H1 (cell line): ENCODE results near the gene PRB2. TPM values are rescaled to one million over a fixed set of nuclear protein-coding genes. Genes with fewer than 3 reads are reported as not detected.

ENCODE experiments used
- CTCF ChIA-PET: fragments of 300-600 bp; sonication (Branson Sonifier 250); formaldehyde crosslinking; loops from one replicate; lab custom pipeline; 2021; ENCODE audit not compliant: partially characterized antibody; lab: Charles Lee
- POLR2A ChIA-PET: fragments of 300-600 bp; sonication (Branson Sonifier 250); formaldehyde crosslinking; loops from one replicate; lab custom pipeline; 2021; ENCODE audit warnings: inconsistent platforms; ENCODE audit not compliant: partially characterized antibody; lab: Charles Lee
- DNase-seq, 2 experiments: peaks; one replicate each; pipeline versions ENCODE4 v3.0.0 to v3.0.0-alpha.2; 2010 to 2022; ENCODE audit warnings: low spot score in 2 of 2, low read depth in 1 of 2, mixed read lengths in 1 of 2
- FAIRE-seq: peaks from 2 replicates; lab custom pipeline; 2011; peaks lifted over from hg19 to GRCh38; lab: Jason Lieb, UNC
- H2AFZ ChIP-seq: 2 replicates; pipeline ENCODE4 v1.8.1; 2012; ENCODE audit warnings: low read length, inconsistent platforms
- H2AK5ac ChIP-seq: 2 replicates; pipeline ENCODE4 v1.6.1; 2013; ENCODE audit warnings: low read depth, low read length
- H2BK120ac ChIP-seq: replicated peaks from 2 replicates; pipeline ENCODE3; 2013; ENCODE audit warnings: low read depth, low read length, inconsistent platforms
- H2BK12ac ChIP-seq: 2 replicates; pipeline ENCODE4 v1.6.1; 2013; ENCODE audit warnings: low read depth, low read length
- H2BK15ac ChIP-seq: 2 replicates; pipeline ENCODE4 v1.6.1; 2013; ENCODE audit warnings: low read length
- H2BK20ac ChIP-seq: 2 replicates; pipeline ENCODE4 v1.6.1; 2013; ENCODE audit warnings: low read length
- H2BK5ac ChIP-seq: 2 replicates; pipeline ENCODE4 v1.6.1; 2013; ENCODE audit warnings: low read depth, low read length
- H3K14ac ChIP-seq: 2 replicates; pipeline ENCODE4 v1.6.1; 2013; ENCODE audit warnings: inconsistent platforms; ENCODE audit not compliant: insufficient read length
- H3K18ac ChIP-seq: 2 replicates; pipeline ENCODE4 v1.6.1; 2013; ENCODE audit warnings: low read length; ENCODE audit errors: extremely low read depth
- H3K23ac ChIP-seq: 2 replicates; pipeline ENCODE4 v1.6.1; 2013; ENCODE audit warnings: inconsistent platforms; ENCODE audit not compliant: insufficient read length
- H3K23me2 ChIP-seq: 2 replicates; pipeline ENCODE4 v1.6.1; 2013; ENCODE audit warnings: low read depth, low read length
- H3K27ac ChIP-seq: 2 replicates; pipeline ENCODE4 v1.6.1; 2011; ENCODE audit warnings: low read depth, low read length, inconsistent platforms
- H3K27me3 ChIP-seq, 4 experiments: replicated peaks in 1 of 4; 1 replicate in 1 of 4; 2 replicates in 3 of 4; pipeline versions ENCODE4 v1.6.1 to v1.8.1; 2011 to 2013; ENCODE audit warnings: low read length in 3 of 4, mild to moderate bottlenecking in 3 of 4, inconsistent platforms in 2 of 4, mixed read lengths in 2 of 4, moderate library complexity in 1 of 4; ENCODE audit not compliant: control insufficient read depth in 3 of 4, insufficient read depth in 3 of 4; ENCODE audit errors: extremely low read depth in 1 of 4
- H3K36me3 ChIP-seq, 4 experiments: 2 replicates each; pipeline versions ENCODE4 v1.6.1 to v1.8.1; 2011 to 2013; ENCODE audit warnings: mild to moderate bottlenecking in 4 of 4, low read length in 3 of 4, moderate library complexity in 2 of 4, control low read depth in 1 of 4, inconsistent platforms in 1 of 4; ENCODE audit not compliant: insufficient read depth in 4 of 4, control insufficient read depth in 2 of 4
- H3K4ac ChIP-seq: replicated peaks from 2 replicates; pipeline ENCODE3; 2013; ENCODE audit warnings: low read length, low read depth, mixed read lengths, inconsistent platforms; ENCODE audit not compliant: insufficient read length
- H3K4me1 ChIP-seq, 4 experiments: replicated peaks in 1 of 4; 1 replicate in 1 of 4; 2 replicates in 3 of 4; pipeline versions ENCODE4 v1.6.1 to v1.8.1; 2011 to 2013; ENCODE audit warnings: low read length in 3 of 4, inconsistent platforms in 2 of 4, mixed read lengths in 1 of 4; ENCODE audit not compliant: insufficient read depth in 4 of 4, control insufficient read depth in 3 of 4
- H3K4me2 ChIP-seq, 2 experiments: 2 replicates each; pipeline versions ENCODE4 v1.6.1 to v1.8.1; 2011 to 2013; ENCODE audit warnings: low read depth in 2 of 2, low read length in 2 of 2, control low read depth in 1 of 2, inconsistent platforms in 1 of 2, mild to moderate bottlenecking in 1 of 2; ENCODE audit not compliant: insufficient read depth in 1 of 2
- H3K4me3 ChIP-seq, 4 experiments: fragments of 200-600, 300-600 bp in 1 of 4; sonication (generic), shearing (Covaris generic), sonication (Bioruptor Twin) in 1 of 4; 2 replicates each; pipeline versions ENCODE4 v1.5.1 to v1.8.1; 2011 to 2016; ENCODE audit warnings: low read length in 4 of 4, low read depth in 3 of 4, control low read depth in 2 of 4, inconsistent platforms in 2 of 4, mild to moderate bottlenecking in 2 of 4, mixed read lengths in 1 of 4, moderate library complexity in 1 of 4; ENCODE audit not compliant: insufficient read depth in 2 of 4; ENCODE audit errors: extremely low read depth in 1 of 4
- H3K56ac ChIP-seq: replicated peaks from 2 replicates; pipeline ENCODE3; 2013; ENCODE audit warnings: low read depth, mild to moderate bottlenecking, mixed read lengths, low read length, inconsistent platforms; ENCODE audit not compliant: insufficient read length
- H3K79me1 ChIP-seq: 2 replicates; pipeline ENCODE4 v1.6.1; 2013; ENCODE audit warnings: low read depth, low read length, control low read depth
- H3K79me2 ChIP-seq, 2 experiments: 2 replicates each; pipeline versions ENCODE4 v1.6.1 to v1.8.1; 2012 to 2013; ENCODE audit warnings: low read length in 2 of 2, mild to moderate bottlenecking in 2 of 2, inconsistent platforms in 1 of 2; ENCODE audit not compliant: insufficient read depth in 2 of 2, control insufficient read depth in 1 of 2
- H3K9ac ChIP-seq, 4 experiments: replicated peaks in 1 of 4; 1 replicate in 1 of 4; 2 replicates in 3 of 4; pipeline versions ENCODE4 v1.6.1 to v1.8.1; 2011 to 2013; ENCODE audit warnings: low read depth in 3 of 4, low read length in 3 of 4, control low read depth in 2 of 4, mild to moderate bottlenecking in 2 of 4, moderate library complexity in 2 of 4, inconsistent platforms in 1 of 4; ENCODE audit errors: extremely low read depth in 1 of 4
- H3K9me3 ChIP-seq, 2 experiments: 2 replicates each; pipeline versions ENCODE4 v1.6.1 to v1.8.1; 2012 to 2013; ENCODE audit warnings: mild to moderate bottlenecking in 2 of 2, moderate library complexity in 2 of 2, control low read depth in 1 of 2, inconsistent platforms in 1 of 2, low read depth in 1 of 2, low read length in 1 of 2, mixed read lengths in 1 of 2; ENCODE audit not compliant: insufficient read depth in 2 of 2
- H4K20me1 ChIP-seq, 2 experiments: replicated peaks in 1 of 2; 2 replicates each; pipeline versions ENCODE3 to v1.8.1; 2011 to 2013; ENCODE audit warnings: inconsistent platforms in 2 of 2, low read length in 2 of 2, mild to moderate bottlenecking in 1 of 2; ENCODE audit not compliant: insufficient read depth in 2 of 2, control insufficient read depth in 1 of 2
- H4K5ac ChIP-seq: 2 replicates; pipeline ENCODE4 v1.6.1; 2013; ENCODE audit warnings: low read length, low read depth, mixed read lengths, inconsistent platforms; ENCODE audit not compliant: insufficient read length
- H4K8ac ChIP-seq: 2 replicates; pipeline ENCODE4 v1.8.0; 2013; ENCODE audit warnings: mild to moderate bottlenecking, moderate library complexity, low read length, inconsistent platforms; ENCODE audit not compliant: insufficient read depth; ENCODE audit errors: extremely low read depth
- H4K91ac ChIP-seq: replicated peaks from 2 replicates; pipeline ENCODE3; 2013; ENCODE audit warnings: low read length, mixed read lengths, inconsistent platforms; ENCODE audit not compliant: insufficient read length
- HDAC6 ChIP-seq: IDR thresholded peaks from one replicate; pipeline ENCODE4 v1.7.1; 2012; ENCODE audit warnings: low read depth, mild to moderate bottlenecking, inconsistent platforms, low read length, moderate library complexity
- KDM5A ChIP-seq: fragments of 200-600 bp; IDR thresholded peaks from 2 replicates; pipeline ENCODE4 v1.7.1; 2012; ENCODE audit warnings: mild to moderate bottlenecking, low read length, inconsistent platforms, mixed read lengths
- WGBS, 2 experiments: shearing (Covaris generic) in 1 of 2; methylation state at CpG; one replicate each; pipeline versions ENCODE4 v1.1.6 to v1.1.7; 2013 to 2015; ENCODE audit warnings: low lambda C conversion rate in 2 of 2, mixed read lengths in 2 of 2, inconsistent platforms in 1 of 2, low coverage in 1 of 2, missing lambda C conversion rate in 1 of 2; ENCODE audit not compliant: insufficient replicate concordance in 2 of 2, insufficient coverage in 1 of 2, insufficient read length in 1 of 2; ENCODE audit errors: extremely low coverage in 1 of 2, missing lambda C conversion rate in 1 of 2; 5-methylcytosine and 5-hydroxymethylcytosine counted together
- polyA plus RNA-seq, 7 experiments: library from polyadenylated mRNA; depleted of rRNA in 3 of 7; stranded (reverse) in 5 of 7; unstranded in 2 of 7; fragments of >200 nt in 5 of 7; fragments of 200-250 nt in 2 of 7; gene quantifications; 1 replicate in 5 of 7; 2 replicates in 1 of 7; 4 replicates in 1 of 7; pipeline versions ENCODE4 v1.2.1 to v1.2.3, GENCODE V29; 2011 to 2013; ENCODE audit warnings: missing spikeins in 2 of 7, mixed read lengths in 2 of 7
- total RNA-seq: library from RNA; stranded (reverse); fragmentation: NEBNext Ultra II Directional; extraction: Animal tissue kit (Norgen Biotek cat#: 25700); gene quantifications from 2 replicates; pipeline ENCODE4 v1.2.1, GENCODE V29; 2021
- TF ChIP-seq, protein P1 (sequence below), 3 experiments: IDR thresholded peaks; 1 replicate in 2 of 3; 2 replicates in 1 of 3; pipeline versions ENCODE4 v1.5.1 to v1.6.1; 2011; ENCODE audit warnings: low read length in 3 of 3, mild to moderate bottlenecking in 3 of 3, inconsistent platforms in 2 of 3, low read depth in 1 of 3, moderate library complexity in 1 of 3; ENCODE audit not compliant: insufficient read depth in 1 of 3; ENCODE audit errors: control extremely low read depth in 1 of 3

Gene PRB2
- total and polyA plus RNA-seq, 2 of the 8 experiments (the other 6 are each of a cell fraction or from before 2014, with no cell fraction given), result not detected

DNA sequence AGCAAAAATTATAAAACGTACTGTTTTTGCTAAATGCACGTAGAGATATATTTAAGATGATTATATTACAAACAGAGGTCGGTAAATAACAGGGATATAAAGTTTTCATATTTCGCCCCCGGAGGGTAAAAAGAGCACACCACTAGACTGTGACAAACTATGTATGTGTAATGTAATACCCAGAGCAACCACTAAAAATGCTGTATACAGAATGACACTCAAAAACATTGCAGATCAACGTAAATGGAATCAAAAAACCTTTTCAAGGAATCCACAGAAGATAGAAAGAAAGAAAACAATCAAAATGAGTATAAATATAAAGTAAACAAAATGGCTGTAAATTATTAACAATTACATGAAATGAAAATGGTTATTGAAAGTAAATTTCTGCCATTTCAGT lies 47.6 kb downstream of the PRB2 start:
- Histone ChIP-seq H3K18ac (no peak overlapping the region), H2BK120ac (no peak overlapping the region), H2BK12ac (no peak overlapping the region), H3K27me3 (peaks cover 0 to 1% (median 0%) of the 10 kb centered on the region in 4 experiments; a peak in 1 of 7 replicates), H3K27ac (no peak overlapping the region), H3K4ac (no peak overlapping the region), H2BK20ac (no peak overlapping the region), H2BK5ac (no peak overlapping the region), H3K79me1 (no peaks in the 10 kb centered on the region), H2AFZ (no peak overlapping the region), H4K8ac (no peak overlapping the region), H2AK5ac (no peak overlapping the region), H3K4me2 (no peak overlapping the region), H3K23me2 (no peaks in the 10 kb centered on the region), H3K9me3 (no peaks in the 10 kb centered on the region), H3K4me3 (no peak overlapping the region), H3K23ac (no peak overlapping the region), H3K4me1 (no peaks in the 10 kb centered on the region), H2BK15ac (no peak overlapping the region), H3K79me2 (no peaks in the 10 kb centered on the region), H3K36me3 (no peaks in the 10 kb centered on the region), H4K5ac (no peak overlapping the region), H3K56ac (no peak overlapping the region), H4K91ac (no peak overlapping the region), H3K14ac (no peak overlapping the region), H4K20me1 (no peaks in the 10 kb centered on the region), H3K9ac (no peak overlapping the region)
- FAIRE-seq, result peak; percentile 39
- no peak for TF ChIP-seq KDM5A
- TF ChIP-seq HDAC6, result no peak
- TF ChIP-seq, protein P1, sequence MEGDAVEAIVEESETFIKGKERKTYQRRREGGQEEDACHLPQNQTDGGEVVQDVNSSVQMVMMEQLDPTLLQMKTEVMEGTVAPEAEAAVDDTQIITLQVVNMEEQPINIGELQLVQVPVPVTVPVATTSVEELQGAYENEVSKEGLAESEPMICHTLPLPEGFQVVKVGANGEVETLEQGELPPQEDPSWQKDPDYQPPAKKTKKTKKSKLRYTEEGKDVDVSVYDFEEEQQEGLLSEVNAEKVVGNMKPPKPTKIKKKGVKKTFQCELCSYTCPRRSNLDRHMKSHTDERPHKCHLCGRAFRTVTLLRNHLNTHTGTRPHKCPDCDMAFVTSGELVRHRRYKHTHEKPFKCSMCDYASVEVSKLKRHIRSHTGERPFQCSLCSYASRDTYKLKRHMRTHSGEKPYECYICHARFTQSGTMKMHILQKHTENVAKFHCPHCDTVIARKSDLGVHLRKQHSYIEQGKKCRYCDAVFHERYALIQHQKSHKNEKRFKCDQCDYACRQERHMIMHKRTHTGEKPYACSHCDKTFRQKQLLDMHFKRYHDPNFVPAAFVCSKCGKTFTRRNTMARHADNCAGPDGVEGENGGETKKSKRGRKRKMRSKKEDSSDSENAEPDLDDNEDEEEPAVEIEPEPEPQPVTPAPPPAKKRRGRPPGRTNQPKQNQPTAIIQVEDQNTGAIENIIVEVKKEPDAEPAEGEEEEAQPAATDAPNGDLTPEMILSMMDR (IDR thresholded peaks at IDR 0.05; ENCODE audit: control extremely low read depth in 1 of 3, insufficient read depth in 1 of 3, low read depth in 1 of 3, low read length in 3 of 3), result peak in 1 of 3 experiments; percentile 31; a peak in 2 of 4 replicates
- CTCF ChIA-PET, result interaction anchor here (0.9 kb wide), 1 partner anchor 120 kb away, joined by 3 read pairs; no protein-coding TSS in a partner anchor
- no peak for DNase-seq
- POLR2A ChIA-PET, result no interaction called here
- 85% methylated on average over 6 of the region's 6 CpGs; no CpG with 5 or more reads in 1 of the 2 experiments for WGBS, 2 experiments
